IMR-90 (cell line): ENCODE measurements around the gene ABCA6. TPM values are rescaled to one million over a fixed set of nuclear protein-coding genes. Genes with fewer than 3 reads are reported as not detected.

ENCODE experiments used
- ATAC-seq: fragments of 200-7000 bp; cut with Tn5 transposase; 2 replicates; pipeline ENCODE4 v1.9.1; 2020; ENCODE audit warnings: low read depth, mild to moderate bottlenecking, moderate library complexity
- BruUV-seq: library from RNA; stranded (reverse); fragments of 400-500 nt; replicated peaks from 2 replicates; lab custom pipeline; 2021; lab: Mats Ljungman, UMichigan
- CTCF ChIA-PET: fragments of 300-600 bp; formaldehyde crosslinking; extraction: SDS; loops from one replicate; lab custom pipeline; 2021; ENCODE audit warnings: antibody characterized with exemption; lab: Yijun Ruan, JAX
- POLR2A ChIA-PET: fragments of 300-600 bp; sonication (Branson Sonifier 250); formaldehyde crosslinking; loops from one replicate; lab custom pipeline; 2022; ENCODE audit warnings: antibody characterized with exemption; ENCODE audit not compliant: unreplicated experiment; lab: Charles Lee
- DNase-seq: peaks from one replicate; pipeline ENCODE4 v3.0.0; 2013
- H2AFZ ChIP-seq: replicated peaks from 2 replicates; pipeline ENCODE3; 2013; ENCODE audit warnings: low read length, mild to moderate bottlenecking; ENCODE audit not compliant: poor library complexity
- H2AK5ac ChIP-seq: 2 replicates; pipeline ENCODE4 v1.6.1; 2013; ENCODE audit warnings: low read depth, low read length, inconsistent platforms
- H2AK9ac ChIP-seq: replicated peaks from 2 replicates; pipeline ENCODE3; 2013; ENCODE audit warnings: mild to moderate bottlenecking, low read depth, low read length, moderate library complexity; ENCODE audit not compliant: poor library complexity
- H2BK120ac ChIP-seq: 2 replicates; pipeline ENCODE4 v1.6.1; 2013; ENCODE audit warnings: low read depth, low read length, inconsistent platforms
- H2BK15ac ChIP-seq: 3 replicates; pipeline ENCODE4 v1.6.1; 2013; ENCODE audit warnings: low read depth, low read length, inconsistent platforms
- H2BK20ac ChIP-seq: 2 replicates; pipeline ENCODE4 v1.6.1; 2013; ENCODE audit warnings: low read depth, mild to moderate bottlenecking, inconsistent platforms, low read length, moderate library complexity
- H2BK5ac ChIP-seq: 2 replicates; pipeline ENCODE4 v1.6.1; 2013; ENCODE audit warnings: mild to moderate bottlenecking, low read depth, low read length, inconsistent platforms; ENCODE audit not compliant: poor library complexity, severe bottlenecking
- H3K14ac ChIP-seq: replicated peaks from 2 replicates; pipeline ENCODE4 v1.6.1; 2013; ENCODE audit warnings: low read depth, low read length, inconsistent platforms
- H3K18ac ChIP-seq: 2 replicates; pipeline ENCODE4 v1.6.1; 2013; ENCODE audit warnings: low read depth, low read length, control low read depth
- H3K23ac ChIP-seq: 2 replicates; pipeline ENCODE4 v1.6.1; 2013; ENCODE audit warnings: low read depth, low read length, inconsistent platforms
- H3K27ac ChIP-seq: 2 replicates; pipeline ENCODE4 v1.5.1; 2013; ENCODE audit warnings: mild to moderate bottlenecking, control low read depth, low read length; ENCODE audit not compliant: insufficient read depth
- H3K27me3 ChIP-seq: 2 replicates; pipeline ENCODE4 v1.6.1; 2013; ENCODE audit warnings: low read length; ENCODE audit not compliant: control insufficient read depth, insufficient read depth
- H3K36me3 ChIP-seq: 2 replicates; pipeline ENCODE4 v1.6.1; 2013; ENCODE audit warnings: low read length, mixed read lengths; ENCODE audit not compliant: control insufficient read depth, insufficient read depth
- H3K4ac ChIP-seq: 2 replicates; pipeline ENCODE4 v1.6.1; 2013; ENCODE audit warnings: low read depth, low read length, inconsistent platforms
- H3K4me1 ChIP-seq: 2 replicates; pipeline ENCODE4 v1.6.1; 2013; ENCODE audit warnings: low read length, mixed read lengths; ENCODE audit not compliant: control insufficient read depth, insufficient read depth
- H3K4me2 ChIP-seq: 2 replicates; pipeline ENCODE4 v1.6.1; 2013; ENCODE audit warnings: low read depth, mild to moderate bottlenecking, control low read depth, low read length, moderate library complexity
- H3K4me3 ChIP-seq: 2 replicates; pipeline ENCODE4 v1.5.1; 2013; ENCODE audit warnings: low read depth, mild to moderate bottlenecking, control low read depth, low read length, moderate library complexity; ENCODE audit not compliant: insufficient read depth
- H3K56ac ChIP-seq: 2 replicates; pipeline ENCODE4 v1.6.1; 2013; ENCODE audit warnings: low read length, inconsistent platforms; ENCODE audit not compliant: insufficient read depth; ENCODE audit errors: extremely low read depth
- H3K79me1 ChIP-seq, 2 experiments: 2 replicates each; pipeline ENCODE4 v1.6.1; 2013; ENCODE audit warnings: low read length in 2 of 2, inconsistent platforms in 1 of 2, low read depth in 1 of 2
- H3K9ac ChIP-seq: 2 replicates; pipeline ENCODE4 v1.6.1; 2013; ENCODE audit warnings: low read depth, low read length, control low read depth
- H3K9me1 ChIP-seq: 2 replicates; pipeline ENCODE4 v1.6.1; 2013; ENCODE audit warnings: low read length, inconsistent platforms; ENCODE audit not compliant: insufficient read depth
- H3K9me3 ChIP-seq: 2 replicates; pipeline ENCODE4 v1.6.1; 2013; ENCODE audit warnings: low read length; ENCODE audit not compliant: control insufficient read depth, insufficient read depth
- H4K20me1 ChIP-seq: 2 replicates; pipeline ENCODE4 v1.6.1; 2013; ENCODE audit warnings: low read length, inconsistent platforms; ENCODE audit not compliant: insufficient read depth
- H4K5ac ChIP-seq: 2 replicates; pipeline ENCODE4 v1.6.1; 2013; ENCODE audit warnings: mild to moderate bottlenecking, low read depth, low read length, control low read depth
- H4K8ac ChIP-seq, 2 experiments: 2 replicates each; pipeline ENCODE4 v1.6.1; 2013; ENCODE audit warnings: low read depth in 2 of 2, low read length in 2 of 2, control low read depth in 1 of 2, inconsistent platforms in 1 of 2
- H4K91ac ChIP-seq: 2 replicates; pipeline ENCODE4 v1.6.1; 2013; ENCODE audit warnings: low read depth, low read length, inconsistent platforms; ENCODE audit not compliant: insufficient read depth
- BHLHE40 ChIP-seq: fragments of 150-350 bp; IDR thresholded peaks from 2 replicates; pipeline ENCODE4 v1.6.1; 2016; ENCODE audit warnings: mild to moderate bottlenecking, low read depth, low read length
- CEBPB ChIP-seq: IDR thresholded peaks from 2 replicates; pipeline ENCODE4 v1.6.1; 2012; ENCODE audit warnings: low read depth, low read length, improper control_type of control experiment
- CTCF ChIP-seq: conservative IDR thresholded peaks from 2 replicates; pipeline ENCODE4 v1.5.1; 2012; ENCODE audit warnings: mild to moderate bottlenecking, low read depth, low read length, improper control_type of control experiment
- ELK1 ChIP-seq: fragments of 150-350 bp; IDR thresholded peaks from 2 replicates; pipeline ENCODE4 v1.6.1; 2016; ENCODE audit warnings: low read depth, mild to moderate bottlenecking, low read length, moderate library complexity, borderline replicate concordance
- FOS ChIP-seq: fragments of 150-350 bp; IDR thresholded peaks from 2 replicates; pipeline ENCODE4 v1.6.1; 2016; ENCODE audit warnings: low read depth, low read length
- MAFK ChIP-seq: IDR thresholded peaks from 2 replicates; pipeline ENCODE4 v1.6.1; 2012; ENCODE audit warnings: low read depth, low read length, improper control_type of control experiment
- MXI1 ChIP-seq: IDR thresholded peaks from 2 replicates; pipeline ENCODE4 v1.6.1; 2012; ENCODE audit warnings: low read depth, mild to moderate bottlenecking, low read length, moderate library complexity, borderline replicate concordance
- NFE2L2 ChIP-seq: fragments of 150-350 bp; IDR thresholded peaks from 2 replicates; pipeline ENCODE4 v1.6.1; 2016; ENCODE audit warnings: low read depth, mild to moderate bottlenecking, low read length
- RAD21 ChIP-seq: IDR thresholded peaks from 2 replicates; pipeline ENCODE4 v1.6.1; 2012; ENCODE audit warnings: low read length, improper control_type of control experiment
- SMC3 ChIP-seq: fragments of 150-350 bp; IDR thresholded peaks from 2 replicates; pipeline ENCODE4 v1.6.1; 2016; ENCODE audit warnings: low read depth, mild to moderate bottlenecking, antibody characterized with exemption, low read length, moderate library complexity
- WGBS, 2 experiments: methylation state at CpG; one replicate each; pipeline versions ENCODE4 v1.1.5 to v1.1.7; 2013; ENCODE audit warnings: missing lambda C conversion rate in 2 of 2; ENCODE audit not compliant: insufficient read length in 1 of 2; ENCODE audit errors: extremely low coverage in 2 of 2; 5-methylcytosine and 5-hydroxymethylcytosine counted together
- dilution Hi-C: fragments of 300-500 bp; cut with HindIII; formaldehyde crosslinking; loops from one replicate; pipeline ENCODE4 v1.14.3; 2018; ENCODE audit warnings: low sequenced_read_pairs; ENCODE audit not compliant: unreplicated experiment
- in situ Hi-C: fragments of 300-500 bp; cut with MboI; formaldehyde crosslinking; loops from 3 replicates; pipeline ENCODE4 v1.14.3; 2019; ENCODE audit warnings: low sequenced_read_pairs, inconsistent platforms, mixed read lengths
- intact Hi-C: fragments of 100-400 bp; cut with micrococcal nuclease; formaldehyde crosslinking; loops from 2 replicates; pipeline ENCODE4 v1.10.0; 2022
- polyA plus RNA-seq, 3 experiments: library from polyadenylated mRNA; depleted of rRNA; stranded (reverse); fragments of >200 nt; gene quantifications; 2 replicates each; pipeline ENCODE4 v1.2.3, GENCODE V29; 2012; ENCODE audit warnings: low replicate concordance in 1 of 3
- total RNA-seq: library from RNA; depleted of rRNA; stranded (reverse); fragments of >200 nt; gene quantifications from 2 replicates; pipeline ENCODE4 v1.2.3, GENCODE V29; 2012

The ABCA6 gene
- total and polyA plus RNA-seq, 2 of the 4 experiments (the other 2 are of a cell fraction), result under 0.01 TPM; not detected in 1

GRCh38 chr17:69142175-69142802, 594 bp upstream of the ABCA6 start:
- Histone ChIP-seq H2AFZ (no peak overlapping the region), H3K23ac (no peak overlapping the region), H3K56ac (no peak overlapping the region), H3K4ac (no peak overlapping the region), H3K79me1 (no peaks in the 10 kb centered on the region), H3K36me3 (no peaks in the 10 kb centered on the region), H4K8ac (no peak overlapping the region), H4K91ac (no peak overlapping the region), H3K18ac (peak overlapping the region; percentile 57; the same call in 1 of the 2 replicates), H3K14ac (no peak overlapping the region), H3K4me1 (peaks cover 5% of the 10 kb centered on the region; the same call in 1 of the 2 replicates), H3K9me1 (no peaks in the 10 kb centered on the region), H2BK5ac (no peak overlapping the region), H2BK15ac (no peak overlapping the region), H2BK20ac (no peak overlapping the region), H2AK5ac (no peak overlapping the region), H3K27me3 (no peaks in the 10 kb centered on the region), H4K20me1 (no peaks in the 10 kb centered on the region), H3K4me3 (no peak overlapping the region), H3K9ac (no peak overlapping the region), H4K5ac (peak overlapping the region; percentile 97; the same call in 1 of the 2 replicates), H3K4me2 (peak overlapping the region; percentile 82), H2BK120ac (no peak overlapping the region), H3K9me3 (no peaks in the 10 kb centered on the region), H2AK9ac (no peak overlapping the region), H3K27ac (peak overlapping the region; percentile 96; the same call in 1 of the 2 replicates)
- intact Hi-C loops, result no loop called here
- DNase-seq, result peak; percentile 33
- POLR2A ChIA-PET, result no interaction called here
- in situ Hi-C loops, result no loop called here
- TF ChIP-seq FOS, result no peak
- no peak for TF ChIP-seq MAFK
- TF ChIP-seq NFE2L2, result no peak
- no peak for TF ChIP-seq RAD21
- no peak for TF ChIP-seq CEBPB
- TF ChIP-seq ELK1, result no peak
- no peak for TF ChIP-seq BHLHE40
- no peak for TF ChIP-seq CTCF
- no peak for TF ChIP-seq MXI1
- no peak for TF ChIP-seq SMC3
- dilution Hi-C loops, result no loop called here
- CTCF ChIA-PET, result interaction anchor here (0.6 kb wide), 1 partner anchor 29 kb away, joined by 3 read pairs; no protein-coding TSS in a partner anchor
- WGBS, 2 experiments, result no CpG with 5 or more reads among the region's 3 CpGs
- ATAC-seq, result peak; percentile 79
- BruUV-seq, result no TSS peak
